HCEC 1CT (cell line): ENCODE measurements around the gene PDE6A.

Experiments
- DNase-seq: peaks from one replicate; pipeline ENCODE4 v3.0.0-alpha.2; 2017

Gene PDE6A

DNA sequence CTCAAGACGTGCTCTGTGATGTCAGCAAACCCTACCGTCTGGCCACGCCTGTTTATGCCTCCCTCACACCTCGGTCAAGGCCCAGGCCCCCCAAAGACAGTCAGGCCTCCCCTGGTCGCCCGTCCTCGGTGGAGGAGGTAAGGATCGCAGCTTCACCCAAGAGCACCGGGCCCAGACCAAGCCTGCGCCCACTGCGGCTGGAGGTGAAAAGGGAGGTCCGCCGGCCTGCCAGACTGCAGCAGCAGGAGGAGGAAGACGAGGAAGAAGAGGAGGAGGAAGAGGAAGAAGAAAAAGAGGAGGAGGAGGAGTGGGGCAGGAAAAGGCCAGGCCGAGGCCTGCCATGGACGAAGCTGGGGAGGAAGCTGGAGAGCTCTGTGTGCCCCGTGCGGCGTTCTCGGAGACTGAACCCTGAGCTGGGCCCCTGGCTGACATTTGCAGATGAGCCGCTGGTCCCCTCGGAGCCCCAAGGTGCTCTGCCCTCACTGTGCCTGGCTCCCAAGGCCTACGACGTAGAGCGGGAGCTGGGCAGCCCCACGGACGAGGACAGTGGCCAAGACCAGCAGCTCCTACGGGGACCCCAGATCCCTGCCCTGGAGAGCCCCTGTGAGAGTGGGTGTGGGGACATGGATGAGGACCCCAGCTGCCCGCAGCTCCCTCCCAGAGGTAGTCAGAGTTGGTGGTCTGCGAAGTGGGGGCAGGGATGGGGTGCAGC lies 111.3 kb downstream of the PDE6A start:
- DNase-seq = no peak

DNA sequence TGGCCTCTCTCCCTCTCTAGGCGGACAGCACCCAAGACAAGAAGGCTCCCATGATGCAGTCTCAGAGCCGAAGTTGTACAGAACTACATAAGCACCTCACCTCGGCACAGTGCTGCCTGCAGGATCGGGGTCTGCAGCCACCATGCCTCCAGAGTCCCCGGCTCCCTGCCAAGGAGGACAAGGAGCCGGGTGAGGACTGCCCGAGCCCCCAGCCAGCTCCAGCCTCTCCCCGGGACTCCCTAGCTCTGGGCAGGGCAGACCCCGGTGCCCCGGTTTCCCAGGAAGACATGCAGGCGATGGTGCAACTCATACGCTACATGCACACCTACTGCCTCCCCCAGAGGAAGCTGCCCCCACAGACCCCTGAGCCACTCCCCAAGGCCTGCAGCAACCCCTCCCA lies 112.0 kb downstream of the PDE6A start:
- DNase-seq = no peak

DNA sequence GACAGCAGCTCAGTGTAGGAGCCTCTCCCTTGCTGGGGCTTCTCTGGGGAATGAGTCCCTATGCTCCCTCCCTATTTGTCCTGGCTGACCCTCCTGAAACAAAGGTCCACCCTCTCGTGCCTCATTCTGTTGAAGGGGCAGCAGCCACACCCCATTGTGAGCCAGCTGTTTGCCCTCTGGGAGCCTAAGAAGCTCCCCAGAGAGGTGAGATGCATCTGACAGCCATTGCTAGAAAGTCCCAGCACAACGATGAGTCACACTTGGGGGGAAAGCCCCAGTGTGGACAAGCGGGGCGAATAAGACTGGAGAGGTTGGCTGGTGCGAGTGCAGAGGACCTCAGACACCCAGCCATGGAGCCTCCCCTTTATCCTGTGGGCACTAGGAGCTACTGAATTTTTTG lies 113.1 kb downstream of the PDE6A start:
- DNase-seq = no peak

DNA sequence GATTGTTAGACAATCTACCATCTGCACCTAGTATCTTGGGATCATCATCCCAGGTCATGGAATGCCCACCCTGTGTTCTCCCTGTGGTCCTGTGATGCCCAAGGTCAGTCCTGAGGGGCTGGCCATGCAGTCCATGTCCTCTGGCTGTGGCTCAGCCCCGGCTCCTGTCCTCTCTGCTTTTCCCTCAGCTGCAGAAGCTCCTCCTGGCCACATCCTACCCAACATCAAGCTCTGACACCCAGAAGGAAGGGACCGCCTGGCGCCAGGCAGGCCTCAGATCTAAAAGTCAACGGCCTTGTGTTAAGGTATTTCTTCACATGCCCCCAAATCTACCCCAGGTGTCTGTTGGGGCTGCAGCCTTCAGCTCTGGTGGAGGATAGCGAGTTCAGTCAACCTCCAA lies 114.0 kb downstream of the PDE6A start:
- DNase-seq = no peak

DNA sequence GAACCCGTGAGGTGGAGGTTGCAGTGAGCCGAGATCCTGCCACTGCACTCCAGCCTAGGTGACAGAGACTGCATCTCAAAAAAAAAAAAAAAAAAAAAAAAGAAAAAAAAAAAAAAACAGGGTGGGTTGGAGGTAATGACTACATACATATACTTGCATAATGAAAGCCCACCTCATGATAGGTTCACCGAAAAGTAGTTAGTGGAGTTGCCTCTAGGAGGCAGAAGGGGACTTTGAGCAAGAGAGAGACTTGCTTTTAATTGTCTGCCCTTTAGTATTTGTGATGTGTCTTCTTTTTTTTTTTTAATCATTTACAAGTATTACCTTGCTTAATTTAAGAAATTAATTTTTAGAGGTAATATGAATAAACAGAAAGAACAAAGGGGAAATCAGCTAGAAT lies 114.6 kb downstream of the PDE6A start:
- no peak for DNase-seq

DNA sequence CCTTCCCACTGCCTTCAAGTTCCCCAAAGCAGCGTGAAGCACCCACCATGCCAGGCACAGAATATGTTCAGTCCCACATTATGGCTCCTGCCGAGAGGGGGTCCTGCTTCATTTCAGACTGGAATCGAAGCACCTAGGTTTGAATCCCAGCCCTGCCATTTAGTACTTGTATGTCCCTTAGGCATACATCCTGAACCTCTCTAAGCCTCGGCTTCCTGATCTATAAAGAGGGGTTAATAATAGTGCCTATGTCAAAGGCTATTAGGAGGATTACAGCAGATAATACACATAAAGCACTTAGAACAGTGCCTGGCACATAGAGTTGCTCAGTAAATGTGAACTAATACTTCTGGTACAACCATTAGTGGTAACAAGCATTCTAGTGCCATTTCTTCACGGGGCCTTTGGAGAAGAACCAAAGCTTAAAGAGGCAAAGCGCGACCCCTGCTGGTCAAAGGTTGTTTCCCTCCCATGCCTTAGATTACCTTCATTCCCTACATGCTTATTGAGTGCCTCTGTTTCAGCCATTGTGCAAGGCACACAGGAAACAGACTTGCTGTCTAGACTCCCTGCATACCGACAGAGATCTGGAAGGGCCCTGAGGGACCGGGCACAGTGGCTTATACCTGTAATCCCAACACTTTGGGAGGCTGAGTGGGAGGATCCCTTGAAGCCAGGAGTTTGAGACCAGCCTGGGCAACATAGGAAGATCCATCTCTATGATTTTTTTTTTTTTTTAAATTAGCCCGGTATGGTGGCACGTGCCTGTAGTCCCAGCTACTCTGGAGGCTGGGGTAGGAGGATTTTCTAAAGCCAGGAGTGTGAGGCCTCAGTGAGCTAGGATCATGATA lies 116.2 kb downstream of the PDE6A start:
- DNase-seq = peak; percentile 89

DNA sequence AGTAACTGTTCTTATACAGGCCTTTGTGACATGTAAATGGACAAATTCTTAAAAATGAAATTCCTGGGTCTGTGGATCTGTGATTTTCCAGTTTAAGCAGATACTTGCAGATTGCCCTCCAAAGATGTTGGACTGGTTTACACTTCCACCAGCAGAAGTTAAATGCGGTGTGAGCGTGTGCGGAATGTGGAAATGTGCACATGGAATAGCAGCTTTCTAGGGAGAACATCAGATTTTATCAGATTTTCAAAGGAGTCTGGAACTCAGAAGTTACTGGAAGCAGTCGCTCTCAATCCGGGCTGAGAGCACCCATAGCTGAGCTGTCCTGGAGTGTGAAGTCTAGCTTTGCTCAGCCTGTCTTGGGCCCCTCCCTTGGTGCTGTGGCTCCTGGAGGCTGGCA lies 117.0 kb downstream of the PDE6A start:
- DNase-seq = no peak

DNA sequence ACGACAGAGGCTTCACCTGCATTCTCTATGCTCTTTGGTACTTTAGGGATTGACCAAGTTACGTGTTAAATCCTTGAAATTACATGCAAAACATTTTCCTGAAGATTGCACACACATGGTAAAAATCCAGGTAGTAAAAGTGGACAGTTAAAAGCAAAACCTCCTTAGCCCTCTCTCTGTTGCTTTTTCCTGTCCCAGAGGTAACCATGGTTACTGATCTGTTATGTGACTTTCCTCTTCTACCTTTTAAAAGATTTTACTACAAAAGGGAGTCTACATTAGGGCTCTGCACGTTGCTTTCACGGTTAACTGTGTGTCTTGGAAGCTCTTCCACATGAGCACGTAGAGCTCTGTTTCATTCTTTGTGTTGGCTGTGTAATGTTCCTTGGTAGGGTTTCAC lies 117.5 kb downstream of the PDE6A start:
- no peak for DNase-seq

DNA sequence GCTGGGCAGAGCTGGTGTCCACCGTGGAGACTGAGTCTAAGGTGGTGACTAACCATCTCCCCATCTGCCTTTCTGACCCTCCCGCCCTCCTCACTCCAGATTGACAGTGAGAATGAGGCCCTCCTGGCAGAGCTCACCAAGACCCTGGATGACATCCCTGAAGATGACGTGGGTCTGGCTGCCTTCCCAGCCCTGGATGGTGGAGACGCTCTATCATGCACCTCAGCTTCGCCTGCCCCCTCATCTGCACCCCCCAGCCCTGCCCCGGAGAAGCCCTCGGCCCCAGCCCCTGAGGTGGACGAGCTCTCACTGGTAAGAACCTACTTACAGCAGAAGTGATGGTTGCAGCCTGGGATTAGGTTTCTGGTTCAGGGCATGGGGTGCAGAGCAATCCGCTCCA lies 118.0 kb downstream of the PDE6A start:
- no peak for DNase-seq

DNA sequence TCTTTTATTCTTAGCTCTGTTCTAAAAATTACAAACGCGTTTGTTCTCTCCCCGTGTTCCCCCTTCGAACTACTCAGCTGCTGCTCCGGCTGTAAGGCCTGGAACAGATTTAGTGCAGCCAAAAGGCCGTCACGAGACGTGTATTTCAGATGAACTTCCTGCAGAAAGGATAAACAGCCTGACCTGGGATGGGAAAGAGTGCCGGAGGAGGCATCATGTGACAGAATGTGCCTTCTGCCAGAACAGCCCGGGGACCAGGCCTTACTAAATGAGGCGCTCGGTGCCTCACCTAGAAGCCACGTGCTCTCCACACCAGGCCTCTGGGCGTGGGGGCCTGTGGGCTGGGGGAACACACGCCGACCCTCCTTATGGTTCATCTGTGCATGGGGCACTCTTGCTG lies 119.7 kb downstream of the PDE6A start:
- no peak for DNase-seq

DNA sequence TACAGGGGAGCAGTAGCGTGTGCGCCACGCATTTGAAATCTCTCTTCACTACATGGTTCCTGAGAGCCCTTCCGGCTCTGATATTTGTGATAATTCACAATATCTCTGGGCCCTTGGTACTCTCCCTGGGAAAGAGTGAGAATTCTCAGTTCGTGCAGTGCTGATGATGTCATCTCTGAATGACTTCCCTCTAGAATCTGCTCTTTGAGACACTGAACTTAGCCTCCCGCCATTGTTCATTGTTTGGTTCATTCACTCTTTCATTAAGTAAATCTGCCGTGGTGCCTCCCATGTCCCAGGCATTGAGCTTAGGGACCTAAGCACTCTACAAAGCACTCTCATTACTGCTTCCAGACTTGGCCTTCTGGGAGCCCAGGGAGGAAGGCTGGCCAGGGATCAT lies 120.5 kb downstream of the PDE6A start:
- DNase-seq = no peak

DNA sequence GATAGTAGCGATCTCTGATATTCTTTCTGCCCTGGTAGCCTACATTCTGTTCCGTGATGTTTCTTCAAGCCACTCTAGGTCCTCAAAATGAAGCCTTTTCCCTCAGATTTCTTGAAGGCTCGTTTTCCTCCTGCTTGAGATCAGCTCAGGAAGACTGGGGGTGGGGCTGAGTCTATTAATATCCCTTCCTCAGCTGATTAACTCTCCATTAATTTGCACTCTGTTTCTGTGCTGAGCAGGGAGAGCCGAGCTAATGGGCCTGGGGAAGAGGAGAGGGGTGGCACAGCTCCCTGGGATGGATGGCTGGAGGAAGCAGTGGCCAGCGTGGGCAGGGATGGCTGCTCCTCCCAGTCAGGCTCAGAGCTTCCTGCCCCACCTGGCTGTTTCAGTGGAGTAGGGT lies 121.2 kb downstream of the PDE6A start:
- no peak for DNase-seq

DNA sequence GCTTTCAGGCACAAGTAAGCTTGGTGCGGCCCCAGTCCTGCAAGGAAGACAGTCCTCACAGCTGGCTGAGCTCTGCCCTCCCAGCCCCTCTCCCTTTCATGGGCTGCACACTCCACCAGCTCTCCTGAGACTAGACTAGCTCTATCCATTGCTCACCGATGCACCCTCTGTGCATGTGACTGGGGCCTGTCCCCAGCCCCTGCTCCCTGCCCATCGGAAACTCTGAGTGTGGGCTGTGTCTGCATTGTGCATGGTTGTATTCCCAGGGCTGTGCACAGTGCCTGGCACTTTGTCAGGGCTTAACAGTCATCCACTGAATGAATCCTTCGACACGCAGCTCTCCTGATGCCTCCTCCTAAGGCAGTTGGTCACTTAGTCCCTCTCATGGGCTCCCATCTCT lies 122.3 kb downstream of the PDE6A start:
- no peak for DNase-seq

DNA sequence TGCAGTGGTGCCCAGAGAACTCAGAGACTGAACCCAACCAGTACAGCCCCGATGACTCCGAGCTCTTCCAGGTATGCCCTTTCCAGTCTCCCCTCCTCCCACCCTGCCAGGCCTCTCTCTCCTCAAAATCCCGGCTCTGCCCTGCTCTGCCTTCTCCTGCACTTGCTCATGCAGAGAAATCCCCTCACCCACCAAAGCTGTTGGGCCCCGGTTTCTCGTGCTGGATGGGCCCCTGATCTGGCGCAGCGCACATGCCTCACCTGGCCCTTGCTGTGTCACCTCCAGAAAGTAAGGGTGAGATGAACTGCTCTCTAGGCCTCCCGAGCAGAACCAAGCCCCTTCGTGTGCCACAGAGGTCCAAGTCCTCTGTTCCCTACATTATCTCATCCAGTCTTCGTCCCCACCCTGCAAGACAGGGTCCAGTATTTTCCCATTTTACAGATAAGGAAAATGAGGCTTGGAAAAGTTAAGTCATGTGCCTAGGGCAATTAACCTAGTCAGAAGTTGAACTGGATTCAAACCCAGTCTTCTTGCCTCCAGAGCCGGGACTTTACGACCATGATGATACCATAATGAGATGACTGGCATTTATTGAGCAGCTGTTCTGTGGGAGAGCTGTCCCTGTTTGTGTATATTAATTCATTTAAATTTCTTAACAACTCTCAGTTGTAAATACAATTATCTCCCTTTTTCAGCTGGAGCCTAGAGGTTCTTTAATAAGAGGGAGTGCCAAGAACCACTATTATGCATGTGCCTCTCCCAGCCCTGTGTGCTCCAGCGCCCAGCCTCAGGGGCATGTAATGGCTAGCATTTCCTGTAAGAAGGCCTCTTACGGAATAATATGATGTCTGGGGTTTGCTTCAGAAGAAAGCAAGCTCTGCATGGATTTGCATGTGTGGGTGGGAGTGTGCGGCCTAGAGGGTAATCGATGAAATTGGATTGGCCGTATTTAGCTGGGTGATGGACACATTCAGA lies 123.8 kb downstream of the PDE6A start:
- no peak for DNase-seq

DNA sequence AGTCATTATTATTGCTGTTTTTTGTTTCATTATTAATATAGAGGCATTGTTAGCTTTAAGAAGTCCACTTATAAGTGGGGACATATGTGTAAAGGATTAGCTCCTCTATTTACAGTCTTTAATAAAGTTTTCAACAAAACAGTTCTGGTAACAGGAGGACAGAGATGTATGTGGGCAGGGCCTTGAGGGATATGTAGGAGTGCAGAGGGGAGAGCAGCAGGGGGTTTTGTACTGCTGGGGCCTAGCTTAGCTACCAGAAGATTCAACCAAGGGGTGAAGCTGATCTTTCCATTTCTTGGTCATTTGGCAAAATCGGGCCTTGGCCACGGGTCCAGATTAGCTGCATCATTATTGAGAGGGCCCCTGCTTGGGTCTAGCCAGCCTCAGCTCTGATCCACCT lies 124.6 kb downstream of the PDE6A start:
- DNase-seq = no peak

DNA sequence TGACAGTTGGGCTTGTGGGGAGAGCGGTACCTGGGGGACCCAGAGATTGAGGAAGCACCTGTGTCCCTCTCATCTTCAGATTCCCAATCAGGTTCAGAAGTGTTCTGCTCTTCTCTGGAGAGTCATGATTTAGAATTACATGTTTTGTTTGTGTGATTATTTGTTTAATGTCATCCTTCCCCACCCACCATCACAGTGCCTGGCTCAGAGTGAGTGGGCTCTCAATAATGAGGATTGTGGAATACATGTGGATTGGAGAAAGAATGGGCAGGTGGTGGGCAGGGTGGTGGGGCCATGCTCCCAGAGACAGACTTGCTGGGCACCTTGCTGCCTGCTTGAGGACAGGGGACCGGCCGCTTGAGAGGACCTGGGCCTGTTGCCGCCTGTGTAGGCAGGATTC lies 126.5 kb downstream of the PDE6A start:
- no peak for DNase-seq

DNA sequence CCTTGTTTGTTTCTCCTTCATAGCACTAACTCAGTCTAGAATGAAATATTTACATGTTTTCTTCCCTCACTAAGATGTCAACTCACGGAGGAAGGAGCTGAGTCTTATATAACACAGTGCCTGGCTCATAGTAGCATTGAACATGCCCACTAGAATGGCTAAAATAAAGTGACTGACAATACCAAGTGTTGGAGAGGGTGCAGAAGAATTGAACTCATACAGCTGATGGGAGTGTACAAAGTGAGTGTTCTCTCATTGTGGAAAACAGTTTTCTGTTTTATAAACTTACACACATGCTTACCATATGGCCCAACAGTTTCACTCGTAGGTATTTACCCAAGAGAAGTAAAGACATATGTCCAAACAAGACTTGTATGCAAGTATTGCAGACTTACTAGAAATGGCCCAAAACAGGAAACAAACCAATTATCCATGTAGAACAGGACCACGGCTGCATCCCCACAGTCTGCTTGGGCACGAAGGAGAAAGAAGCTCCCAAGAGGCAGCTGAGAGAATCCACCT lies 127.0 kb downstream of the PDE6A start:
- no peak for DNase-seq

DNA sequence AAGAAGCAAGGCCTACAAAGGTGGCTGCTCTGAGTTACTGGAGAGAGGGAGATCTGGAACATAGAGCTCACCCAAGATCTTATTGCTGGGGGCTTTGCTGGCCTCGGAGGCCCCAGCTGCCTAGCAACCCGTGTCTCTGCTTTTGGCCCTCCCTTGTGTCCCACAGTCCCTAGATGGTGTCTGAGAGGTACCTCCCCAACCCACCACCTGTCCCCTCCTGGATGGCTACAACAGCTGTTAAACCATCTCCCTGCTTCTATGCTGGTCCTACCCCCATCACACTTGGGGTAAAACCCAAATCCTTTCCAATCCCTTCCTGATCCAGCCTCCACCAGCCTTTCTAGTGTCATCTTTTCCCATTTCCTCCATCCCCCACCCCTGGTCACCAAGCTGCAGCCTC lies 127.9 kb downstream of the PDE6A start:
- no peak for DNase-seq

DNA sequence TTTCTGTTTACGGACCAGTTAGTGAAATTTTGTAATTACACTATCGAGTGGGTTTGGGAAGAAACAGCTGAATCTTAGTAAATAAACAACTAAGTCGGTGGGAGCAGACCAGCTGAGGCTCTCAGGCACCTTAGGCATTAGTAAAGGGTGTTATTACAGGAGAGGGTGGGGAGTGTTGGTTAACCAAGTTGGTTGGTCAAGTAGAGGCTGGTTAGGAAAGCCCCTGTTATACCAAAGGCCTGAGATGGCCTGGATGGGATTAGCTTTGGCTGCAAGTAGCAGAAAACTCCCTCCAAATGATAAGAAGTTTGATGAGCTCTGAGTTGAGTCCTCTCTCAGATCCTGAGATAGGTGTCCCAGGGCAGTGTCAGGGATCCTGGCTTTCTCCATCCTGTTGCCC lies 133.1 kb downstream of the PDE6A start:
- no peak for DNase-seq

DNA sequence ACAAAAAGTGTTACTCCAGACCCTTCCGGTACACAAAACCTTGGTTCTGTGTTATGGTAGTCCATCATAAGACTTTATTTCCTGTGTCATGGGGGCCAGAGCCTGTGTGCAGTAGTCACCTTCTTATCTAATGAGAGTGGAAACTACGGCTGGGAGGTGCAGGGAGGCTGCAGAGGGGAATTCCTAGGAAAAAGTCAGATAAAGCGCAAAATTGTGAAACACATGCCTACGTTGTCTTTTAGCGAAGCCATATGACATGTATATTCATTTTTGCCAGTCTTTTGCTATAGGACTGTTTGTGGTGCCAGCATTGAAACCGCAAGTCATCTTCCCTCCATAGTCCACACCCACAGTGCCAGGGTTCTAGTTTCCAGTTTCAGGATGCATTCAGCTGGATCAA lies 133.7 kb downstream of the PDE6A start:
- DNase-seq = no peak

DNA sequence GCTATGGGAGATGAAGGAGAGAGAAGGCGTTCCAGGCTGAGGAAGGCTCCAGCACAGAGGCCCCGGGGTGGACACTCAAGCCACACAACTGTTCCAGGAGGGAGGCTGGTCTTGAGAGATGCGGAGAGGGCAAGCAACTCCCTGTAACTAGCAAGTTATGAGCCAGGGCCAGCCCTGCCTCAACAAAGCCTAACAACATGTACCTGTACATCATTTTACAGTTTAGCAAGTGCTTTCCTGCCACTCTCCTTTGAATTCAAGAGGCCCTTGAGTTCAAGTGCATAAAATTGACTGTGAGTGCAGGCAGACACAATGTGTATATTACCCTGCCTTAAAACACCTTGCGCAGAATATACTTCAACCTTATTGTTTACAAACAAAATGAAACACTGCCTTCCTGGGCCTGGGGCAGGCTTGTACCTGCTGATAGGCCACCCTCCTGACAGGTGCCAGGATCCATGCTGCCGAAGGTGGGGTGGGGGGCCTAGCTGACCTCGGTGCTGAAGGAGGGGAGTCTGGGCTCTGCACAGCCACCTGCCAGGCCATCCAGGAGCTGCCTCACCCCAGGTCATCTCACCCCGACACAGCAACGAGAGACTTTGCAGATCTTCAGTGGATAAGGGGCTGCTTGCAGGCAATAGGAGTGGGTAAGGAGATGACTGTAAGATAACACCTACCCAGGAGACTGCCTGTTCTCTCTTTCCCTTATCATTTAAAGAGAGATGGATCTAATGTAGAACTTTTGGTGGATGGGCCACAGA lies 134.5 kb downstream of the PDE6A start:
- DNase-seq = no peak

DNA sequence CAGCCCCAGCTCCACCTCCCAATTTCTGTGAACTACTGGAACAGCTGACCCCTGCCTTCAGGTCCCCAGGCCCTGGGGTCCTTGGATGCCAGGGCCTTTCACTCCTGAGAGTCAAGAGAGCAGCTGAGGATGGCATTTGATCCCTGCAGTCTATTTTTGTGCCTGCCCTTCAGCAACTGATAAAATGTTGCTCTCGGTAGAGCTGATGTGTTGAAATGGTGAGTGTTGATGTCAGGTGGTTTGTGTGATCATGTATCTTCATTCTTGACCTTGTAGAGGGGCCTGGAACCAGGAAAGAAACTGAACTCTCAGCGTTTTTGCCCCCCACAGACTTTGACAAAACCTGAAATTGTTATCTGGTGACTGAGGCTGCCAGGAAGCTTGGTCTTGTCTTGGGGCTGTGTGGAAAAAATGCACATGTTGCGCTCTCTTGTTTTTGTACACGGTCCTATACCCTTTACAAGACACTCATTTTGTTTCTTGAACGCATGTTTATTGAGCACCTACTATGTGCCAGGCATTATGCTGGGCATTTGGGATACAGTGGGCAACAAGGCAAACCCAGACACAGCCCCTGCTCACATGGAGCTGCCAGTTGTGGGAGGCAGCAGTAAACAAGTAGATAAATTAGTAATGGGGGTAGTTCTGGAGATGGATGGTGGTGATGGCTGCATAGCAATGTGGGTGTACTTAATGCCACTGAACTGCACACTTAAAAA lies 136.2 kb downstream of the PDE6A start:
- DNase-seq = no peak
